Measurements from ENCODE around the gene AP4M1.

AP4M1 gene

DNA sequence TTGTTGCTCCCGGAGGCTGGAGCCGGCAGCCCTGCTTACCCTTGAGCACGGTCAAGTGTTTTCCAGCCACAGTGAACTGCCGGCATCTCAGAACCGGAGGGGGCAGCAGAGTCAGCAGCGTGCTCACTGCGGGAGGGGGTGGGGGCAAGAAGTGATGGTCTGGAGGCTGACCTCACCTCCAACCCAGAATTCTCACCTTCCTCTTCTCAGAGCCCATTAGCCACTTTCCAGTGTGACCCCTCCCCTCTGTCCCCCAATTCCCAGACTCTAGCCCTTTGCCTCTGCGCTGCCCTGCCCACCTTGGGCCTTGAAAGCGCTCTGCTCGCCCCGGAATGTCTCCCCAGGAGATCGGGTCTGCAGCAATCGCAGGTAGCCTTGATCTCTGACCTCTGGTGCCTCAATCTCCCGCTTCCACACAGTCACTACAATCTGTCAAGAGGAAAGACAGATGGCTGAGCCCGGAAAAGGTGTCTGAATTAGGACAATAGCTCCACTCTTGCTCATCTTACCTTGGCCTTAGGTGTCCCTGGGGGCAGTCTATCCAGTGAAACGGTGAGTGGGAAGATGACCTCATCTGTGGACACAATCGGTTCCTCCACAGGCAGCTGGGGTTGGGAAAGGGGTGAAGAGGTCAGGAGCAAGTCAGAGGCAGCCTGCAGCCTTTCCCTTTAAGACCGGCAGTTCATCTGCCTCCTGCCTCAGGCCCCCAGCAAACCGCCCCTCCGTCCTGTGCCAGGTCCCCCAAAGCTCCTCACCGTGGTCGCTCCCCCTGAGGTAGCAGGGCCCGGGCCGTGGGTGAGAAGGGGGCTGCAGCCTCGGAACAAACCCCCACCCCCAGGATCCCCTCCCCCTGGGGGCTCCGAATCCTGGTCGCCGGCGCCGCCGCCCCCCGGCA is 56.1 kb downstream of the AP4M1 start:
- no peak for DNase-seq (ENCODE audit: low read depth)
